ENCODE data around the gene GCN1.

- TF ChIP-seq CTCF (IDR thresholded peaks at IDR 0.05) (no peak), POLR2A (IDR thresholded peaks at IDR 0.05) (no peak)
These were observed 62.3 kb downstream of the GCN1 start for GRCh38 chr12:120132054-120132836.
